GM18868 (cell line): ENCODE data around the gene CD226.
"Not testable (repeated sequence)": the region's sequence is repeated elsewhere in the genome, so short reads cannot be mapped to it uniquely, and the experiment has no call there.

Source experiments
- ATAC-seq: cut with Tn5 transposase; IDR thresholded peaks from one replicate; pipeline ENCODE4 v1.9.1; 2021; ENCODE audit warnings: mild to moderate bottlenecking, moderate library complexity; ENCODE audit not compliant: unreplicated experiment

The CD226 gene

GRCh38 chr18:69947361-69948133 is at the start of gene CD226:
Gene CD226 (minus strand): TSS chr18:69947873. CDS start chr18:69947406, 467 bp downstream.
- peak; percentile 30 for ATAC-seq

DNA sequence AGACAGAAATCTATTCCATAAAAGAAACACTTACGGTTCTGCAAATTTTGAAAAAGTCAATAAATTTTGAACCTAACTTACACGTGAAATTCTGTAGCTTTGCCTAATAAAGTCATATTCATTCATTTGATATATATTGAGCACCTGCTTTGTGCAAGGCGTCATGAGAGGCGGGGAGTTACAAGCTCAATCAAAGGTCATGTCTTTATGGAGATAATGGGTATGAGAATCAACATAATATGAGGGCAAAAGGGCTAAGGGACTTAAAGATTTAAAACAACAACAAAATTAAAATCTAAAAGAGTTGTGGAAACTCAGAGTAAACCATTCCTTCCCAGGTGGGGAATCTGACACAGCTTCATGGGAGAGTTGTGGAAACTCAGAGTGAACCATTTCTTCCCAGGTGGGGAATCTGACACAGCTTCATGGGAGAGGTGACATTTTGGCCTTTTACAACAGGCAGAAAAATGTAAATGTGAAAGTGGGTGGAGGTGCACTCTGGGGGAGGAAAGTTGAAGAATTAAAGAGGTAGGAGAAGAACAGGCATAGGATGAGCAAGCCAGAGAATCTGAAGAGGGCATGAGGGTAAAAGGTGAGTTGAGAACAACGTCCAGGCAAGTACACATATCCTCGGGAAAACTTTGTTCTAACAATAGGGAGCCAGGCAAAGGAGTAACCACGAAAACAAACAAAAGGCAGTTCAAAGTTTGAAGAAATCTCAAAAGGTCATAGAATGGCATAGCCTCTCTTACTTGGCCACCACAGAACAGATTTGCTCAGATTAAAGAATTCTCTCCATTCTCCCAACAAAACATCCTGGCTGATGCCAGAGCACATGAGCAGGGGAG is 49.5 kb upstream of the CD226 start:
- no peak for ATAC-seq

GRCh38 chr18:69996417-69996816 is 48.7 kb upstream of the CD226 start:
- no peak for ATAC-seq

DNA sequence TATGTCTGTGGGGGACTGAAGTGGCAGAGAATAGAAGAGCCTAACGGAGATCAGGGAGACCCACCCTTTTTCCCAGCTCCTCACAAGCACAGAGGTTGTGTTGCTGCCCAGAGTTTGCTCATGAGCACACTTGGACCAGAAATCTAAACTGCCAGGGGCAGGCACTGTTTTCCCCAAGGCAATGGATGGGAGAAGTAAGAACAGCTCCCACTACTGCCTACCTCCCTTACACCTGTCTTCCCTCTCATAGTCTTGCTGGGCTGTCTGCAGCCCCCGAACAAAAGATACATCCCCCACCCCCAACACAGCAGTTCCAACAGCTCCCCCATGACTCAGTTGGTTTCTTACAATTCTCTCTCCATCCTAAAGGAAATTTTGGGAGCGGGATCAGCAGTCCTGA is 48.1 kb upstream of the CD226 start:
- ATAC-seq: no peak

GRCh38 chr18:69992776-69993175 is 45.1 kb upstream of the CD226 start:
- ATAC-seq: no peak

- ATAC-seq: no peak
Observed at GRCh38 chr18:69987870-69988269, 40.2 kb upstream of the CD226 start.

DNA sequence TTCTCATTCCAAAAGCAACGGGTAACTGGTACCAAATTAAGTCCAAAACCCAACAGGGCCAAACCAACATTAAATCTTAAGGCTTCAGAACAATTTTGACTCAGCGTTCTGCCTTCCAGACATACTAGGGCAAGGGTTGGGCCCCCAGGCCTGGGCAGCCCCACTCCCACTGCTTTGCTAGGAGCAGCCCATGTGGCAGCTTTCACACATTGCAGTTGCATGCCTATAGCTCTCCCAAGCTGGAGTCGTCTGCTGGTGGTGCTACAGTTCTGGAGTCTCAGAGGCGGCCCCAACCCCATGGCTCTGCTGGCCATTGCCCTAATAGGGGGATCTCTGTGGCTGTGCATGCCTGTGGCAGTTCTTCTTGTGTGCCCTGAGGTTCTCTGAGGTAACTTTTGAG is 37.6 kb upstream of the CD226 start:
- no peak for ATAC-seq

- ATAC-seq: no peak
Observed at GRCh38 chr18:69982417-69982816, 34.7 kb upstream of the CD226 start.

GRCh38 chr18:69981948-69982347 is 34.3 kb upstream of the CD226 start:
- ATAC-seq: peak; percentile 58

GRCh38 chr18:69980982-69981804 is 33.5 kb upstream of the CD226 start:
- no peak for ATAC-seq

DNA sequence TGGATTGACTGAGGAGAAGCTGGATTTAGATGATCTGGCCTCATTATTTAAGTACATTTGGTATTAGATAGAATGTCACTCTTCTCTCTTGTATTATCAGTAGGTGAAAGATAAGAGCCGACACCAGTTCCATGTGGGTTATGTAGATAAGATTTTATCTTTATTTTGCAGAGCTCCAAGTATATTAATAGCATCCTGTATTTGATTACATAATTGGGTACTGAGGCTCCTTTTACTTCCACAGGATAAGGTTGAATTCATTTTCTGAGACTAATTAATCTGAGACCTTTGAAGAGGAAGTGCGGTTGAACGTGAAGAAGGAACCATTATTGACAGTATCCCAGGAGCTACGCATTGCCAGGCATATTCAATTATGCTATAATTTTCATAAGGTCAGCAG is 32.8 kb upstream of the CD226 start:
- no peak for ATAC-seq

DNA sequence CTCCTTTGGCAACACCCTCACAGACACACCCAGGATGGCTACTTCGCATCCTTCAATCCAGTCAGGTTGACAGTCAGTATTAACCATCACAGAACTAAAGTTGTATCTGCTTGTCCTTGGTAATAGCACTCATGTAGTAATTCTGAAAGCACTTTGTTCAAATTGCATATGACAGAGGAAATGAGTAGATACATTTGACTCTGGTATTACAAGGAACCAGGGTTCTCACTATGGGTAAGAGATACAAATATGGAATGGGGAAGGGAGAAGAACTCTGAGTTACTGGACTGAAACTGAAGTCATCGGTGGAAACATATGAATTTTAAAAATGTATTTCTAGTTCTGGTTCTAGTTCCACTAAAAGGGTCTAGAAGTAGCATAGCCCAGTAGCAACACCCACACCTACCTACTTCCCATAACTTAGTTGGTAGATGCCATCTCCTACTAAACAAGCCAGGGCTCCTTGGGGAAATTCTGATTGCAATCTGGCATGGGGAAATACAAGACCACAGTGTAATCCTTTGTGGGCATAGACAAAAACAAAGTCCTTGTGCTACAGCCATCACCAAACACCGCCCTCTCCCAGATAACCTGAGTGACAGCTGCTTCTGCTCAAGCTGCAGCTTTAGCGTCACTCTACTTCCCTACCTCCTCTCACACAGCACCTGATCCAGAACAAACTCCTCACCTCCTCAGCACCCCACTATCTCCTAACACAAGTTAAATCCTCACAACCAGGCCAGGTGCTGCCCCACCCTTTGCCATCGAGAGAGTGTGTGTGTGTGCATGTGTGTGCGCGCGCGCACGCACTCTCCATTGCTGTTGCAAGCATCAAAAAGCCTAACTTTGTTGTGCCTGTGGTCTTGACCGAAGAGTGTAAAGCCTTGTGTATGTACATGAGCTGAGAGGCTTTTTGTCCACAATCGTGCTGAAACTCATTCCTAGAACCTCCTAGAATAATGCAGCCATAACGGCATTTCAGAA is 31.4 kb upstream of the CD226 start:
- ATAC-seq: peak; percentile 80

DNA sequence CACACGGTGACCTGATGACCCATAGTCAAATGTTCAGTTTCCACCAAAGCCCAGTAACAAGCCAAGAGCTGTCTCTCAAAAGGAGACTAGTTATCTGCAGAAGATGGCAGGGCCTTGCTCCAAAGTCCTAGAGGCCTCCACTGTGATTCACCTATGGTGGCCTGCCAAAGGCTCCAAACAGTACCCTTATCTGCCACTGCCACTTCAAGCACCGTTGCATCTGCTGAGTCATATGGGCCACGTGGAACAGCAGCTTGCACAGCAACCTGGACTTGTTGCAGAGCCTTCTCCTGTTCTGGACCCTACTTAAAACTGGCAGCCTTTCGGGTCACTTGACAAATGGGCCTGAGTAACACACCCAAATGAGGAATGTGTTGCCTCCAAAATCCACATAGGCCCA is 27.6 kb upstream of the CD226 start:
- not testable (repeated sequence) for ATAC-seq

- no peak for ATAC-seq
Observed at GRCh38 chr18:69974365-69974764, 26.7 kb upstream of the CD226 start.

DNA sequence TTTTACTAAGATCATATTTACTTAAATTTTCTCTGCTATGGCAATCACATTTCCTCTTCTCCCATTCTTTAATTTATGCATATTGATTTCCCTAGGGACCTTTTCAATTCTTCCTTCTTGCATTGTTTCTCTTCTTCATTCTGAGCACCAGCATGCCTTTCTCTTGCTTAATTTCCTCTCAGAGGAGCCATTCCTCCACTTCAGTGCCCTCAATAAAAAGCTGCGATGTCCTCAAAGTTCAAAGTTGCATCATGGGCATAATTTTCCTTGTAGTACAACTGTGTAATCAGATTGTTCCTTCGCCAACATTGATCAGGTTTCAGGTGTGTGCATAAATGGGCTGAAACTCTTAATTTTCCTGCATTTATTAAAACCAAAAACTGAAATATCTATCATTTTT is 21.8 kb upstream of the CD226 start:
- ATAC-seq: no peak

DNA sequence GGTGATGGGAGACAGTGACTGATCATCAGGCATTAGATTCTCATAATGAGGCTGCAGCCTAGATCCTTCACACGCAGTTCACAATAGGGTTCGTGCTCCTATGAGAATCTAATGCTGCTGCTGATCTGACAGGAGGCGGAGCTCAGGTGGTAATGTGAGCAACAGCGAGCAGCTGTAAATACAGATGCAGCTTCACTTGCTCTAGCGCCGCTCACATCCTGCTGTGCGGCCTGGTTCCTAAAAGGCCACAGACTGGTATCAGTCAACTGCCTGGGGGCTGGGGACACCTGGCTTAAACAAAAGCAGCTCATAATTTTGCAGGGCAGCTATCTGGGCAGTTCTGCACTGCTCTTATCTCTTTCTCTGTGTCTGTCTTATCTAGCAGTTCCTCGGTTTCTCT is 20.4 kb upstream of the CD226 start:
- ATAC-seq: peak; percentile 99

DNA sequence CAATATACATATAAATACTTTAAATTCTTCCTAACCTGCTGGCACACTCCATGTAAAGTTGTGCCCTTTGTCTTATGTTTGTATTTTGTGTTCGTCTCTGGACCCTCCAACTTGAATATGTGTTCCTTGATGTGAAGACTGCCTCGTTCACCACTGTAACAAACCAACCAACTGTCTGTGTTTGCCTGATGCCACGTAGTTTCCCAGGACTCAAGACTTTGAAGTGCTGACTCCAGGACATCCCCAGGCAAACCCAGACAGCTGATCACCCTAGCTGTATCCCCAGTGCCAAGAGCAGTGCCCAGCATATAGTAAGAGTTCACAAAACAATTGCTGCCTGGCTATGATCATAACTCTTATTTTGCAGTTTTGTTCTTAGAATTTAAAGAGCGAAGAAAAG is 15.5 kb upstream of the CD226 start:
- no peak for ATAC-seq

DNA sequence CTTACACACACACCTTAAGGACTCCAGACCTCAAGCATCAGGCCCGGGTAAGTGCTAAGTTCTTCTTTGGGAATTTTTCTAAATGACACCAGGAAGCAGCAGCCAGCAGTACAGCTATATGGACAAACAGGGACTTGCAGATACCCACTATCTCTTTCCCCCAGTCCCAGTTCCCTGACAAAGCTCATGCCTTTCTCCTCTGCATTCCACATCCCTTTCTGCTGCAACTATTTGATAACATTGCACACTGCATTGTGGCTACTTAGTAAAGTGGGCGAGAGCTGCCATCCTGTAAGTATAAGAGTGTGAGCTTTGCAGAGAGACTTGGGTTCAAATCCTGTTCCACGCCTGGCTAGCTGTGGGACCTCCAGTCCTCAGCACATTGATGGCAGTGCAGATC is 14.0 kb upstream of the CD226 start:
- ATAC-seq: no peak

- ATAC-seq: peak; percentile 66
Observed at GRCh38 chr18:69958422-69958821, 10.7 kb upstream of the CD226 start.

DNA sequence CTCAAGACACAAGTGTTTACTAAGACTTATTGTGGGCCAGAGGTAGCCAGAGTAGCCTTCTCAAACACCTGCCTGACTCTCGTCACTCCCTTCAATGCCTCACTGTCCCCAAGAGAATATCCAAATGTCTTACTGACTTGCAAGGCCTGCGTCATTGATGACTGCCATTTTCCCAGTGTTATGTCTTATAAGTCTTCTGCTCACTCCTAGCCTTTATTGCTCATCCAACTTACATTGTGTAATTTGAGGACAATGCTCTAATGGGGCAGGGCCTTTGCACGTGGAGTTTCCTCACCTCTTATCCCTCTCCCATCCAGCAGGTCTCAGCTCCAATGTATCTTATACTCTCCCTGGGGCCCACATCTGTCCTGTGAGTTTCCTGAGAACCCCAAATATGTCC is 10.1 kb upstream of the CD226 start:
- no peak for ATAC-seq
